T-cell (primary cell): ENCODE results near the gene KRTDAP. TPM values are rescaled to one million over a fixed set of nuclear protein-coding genes. Genes with fewer than 3 reads are reported as not detected.

ENCODE experiments used
- ATAC-seq, 4 experiments: fragments of 200-7000 bp in 3 of 4; fragments of 150-1000 bp in 1 of 4; cut with Tn5 transposase; replicated peaks in 1 of 4; 1 replicate in 3 of 4; 2 replicates in 1 of 4; pipeline ENCODE4 v1.10.0; 2021; ENCODE audit warnings: moderate library complexity in 3 of 4, mild to moderate bottlenecking in 2 of 4, moderate number of reproducible peaks in 1 of 4
- CTCF ChIA-PET, 2 donors: fragments of 300-600 bp; sonication (Branson Sonifier 250); formaldehyde crosslinking; loops; one replicate each; lab custom pipeline; 2022; ENCODE audit warnings: antibody characterized with exemption in 2 of 2; lab: Charles Lee
- POLR2A ChIA-PET, 2 donors: fragments of 300-600 bp; sonication (Branson Sonifier 250); formaldehyde crosslinking; loops; one replicate each; lab custom pipeline; 2022; ENCODE audit warnings: antibody characterized with exemption in 2 of 2; lab: Charles Lee
- DNase-seq, 35 experiments: peaks; one replicate each; pipeline versions ENCODE4 v3.0.0 to v3.0.0-alpha.2; 2013 to 2023
- H3K27ac ChIP-seq: one replicate; pipeline ENCODE4 v1.5.1; 2013; ENCODE audit warnings: low read length
- H3K27me3 ChIP-seq, 2 experiments: replicated peaks in 1 of 2; 1 replicate in 1 of 2; 2 replicates in 1 of 2; pipeline versions ENCODE4 v1.6.1 to v1.7.0; 2013; ENCODE audit warnings: low read length in 1 of 2, mixed read lengths in 1 of 2; ENCODE audit not compliant: control insufficient read depth in 2 of 2, insufficient read depth in 2 of 2; ENCODE audit errors: extremely low read depth in 1 of 2
- H3K36me3 ChIP-seq, 2 donors: 1 replicate in 1 of 2; 2 replicates in 1 of 2; pipeline versions ENCODE4 v1.6.1 to v1.7.0; 2013; ENCODE audit warnings: low read length in 1 of 2; ENCODE audit not compliant: control insufficient read depth in 2 of 2, insufficient read depth in 1 of 2; ENCODE audit errors: extremely low read depth in 1 of 2
- H3K4me1 ChIP-seq, 2 experiments: 1 replicate in 1 of 2; 2 replicates in 1 of 2; pipeline versions ENCODE4 v1.6.1 to v1.7.0; 2013; ENCODE audit warnings: low read length in 2 of 2, mixed read lengths in 1 of 2; ENCODE audit not compliant: insufficient read depth in 2 of 2, control insufficient read depth in 1 of 2; ENCODE audit errors: extremely low read depth in 1 of 2
- H3K4me3 ChIP-seq, 2 donors: 1 replicate in 1 of 2; 2 replicates in 1 of 2; pipeline versions ENCODE4 v1.5.1 to v1.7.0; 2013; ENCODE audit warnings: mild to moderate bottlenecking in 2 of 2, low read length in 1 of 2, moderate library complexity in 1 of 2; ENCODE audit not compliant: control insufficient read depth in 1 of 2; ENCODE audit errors: extremely low read depth in 1 of 2
- H3K9me3 ChIP-seq: 2 replicates; pipeline ENCODE4 v1.7.0; 2013
- H3K27ac Mint-ChIP-seq, 2 donors: one replicate each; pipeline ENCODE4 v1.8.0; 2020 to 2021; ENCODE audit warnings: mild to moderate bottlenecking in 2 of 2, mixed read lengths in 2 of 2
- H3K27me3 Mint-ChIP-seq, 2 donors: one replicate each; pipeline ENCODE4 v1.8.0; 2021 to 2022; ENCODE audit warnings: mixed read lengths in 2 of 2
- H3K36me3 Mint-ChIP-seq: one replicate; pipeline ENCODE4 v1.8.0; 2021; ENCODE audit warnings: mixed read lengths
- H3K4me1 Mint-ChIP-seq, 3 donors: one replicate each; pipeline ENCODE4 v1.8.0; 2020 to 2022; ENCODE audit warnings: mixed read lengths in 3 of 3, mild to moderate bottlenecking in 1 of 3
- H3K4me3 Mint-ChIP-seq, 3 donors: one replicate each; pipeline ENCODE4 v1.8.0; 2020 to 2022; ENCODE audit warnings: mild to moderate bottlenecking in 3 of 3, mixed read lengths in 3 of 3, moderate library complexity in 3 of 3
- H3K9me3 Mint-ChIP-seq, 3 donors: one replicate each; pipeline ENCODE4 v1.8.0; 2020 to 2022; ENCODE audit warnings: mixed read lengths in 3 of 3
- WGBS: methylation state at CpG from one replicate; pipeline ENCODE4 v1.1.5; 2013; ENCODE audit warnings: missing lambda C conversion rate; ENCODE audit not compliant: insufficient coverage; 5-methylcytosine and 5-hydroxymethylcytosine counted together
- total RNA-seq, 35 experiments: library from RNA in 6 of 35; stranded (reverse) in 6 of 35; fragments of 120-200 nt in 1 of 35; gene quantifications; one replicate each; pipeline versions ENCODE4 v1.2.1 to v1.2.4 and lab custom pipeline; 2013 to 2026

KRTDAP gene
- total RNA-seq, 5 donors from 2014 or later (not counting 1 experiment from before 2014, with no cell fraction given) = not detected

DNA sequence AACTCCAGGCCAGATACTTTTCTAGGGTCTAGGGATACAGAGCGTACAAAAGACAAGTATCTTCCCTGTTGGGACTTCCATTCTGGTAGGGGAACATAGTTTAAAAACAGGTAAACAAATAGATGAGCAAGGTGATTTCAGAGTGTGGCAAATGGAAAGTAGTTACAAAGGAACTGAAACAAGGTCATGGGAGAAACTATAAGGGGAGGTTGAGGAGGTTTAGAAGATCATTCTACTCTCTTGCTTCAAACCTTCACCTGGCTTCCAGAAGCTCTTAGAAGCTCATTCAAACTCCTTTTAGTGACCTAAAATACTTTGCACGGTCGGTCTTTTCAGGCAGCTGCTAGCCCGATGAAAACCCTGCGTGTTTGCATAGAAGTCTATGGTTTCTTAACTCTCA lies 33.1 kb downstream of the KRTDAP start:
- H3K27me3 Mint-ChIP-seq = no peaks in the 10 kb centered on the region
- H3K36me3 ChIP-seq = no peaks in the 10 kb centered on the region
- ChIA-PET CTCF (interaction anchor here in 1 of 2 donors (0.6 kb wide), 1 partner anchor 9 kb away, joined by 3 read pairs; no protein-coding TSS in a partner anchor), POLR2A (no interaction called here)
- DNase-seq = no peak
- no peak overlapping the region for H3K27ac ChIP-seq
- H3K27me3 ChIP-seq = no peaks in the 10 kb centered on the region
- peaks cover 24 to 57% (median 26%) of the 10 kb centered on the region in 3 donors for H3K4me1 Mint-ChIP-seq
- H3K9me3 ChIP-seq = no peaks in the 10 kb centered on the region
- H3K4me1 ChIP-seq = peaks cover 4 to 30% of the 10 kb centered on the region in 2 experiments
- WGBS = 73% methylated on average over 5 of the region's 5 CpGs
- no peak overlapping the region for H3K27ac Mint-ChIP-seq
- H3K4me3 Mint-ChIP-seq = no peak overlapping the region
- H3K9me3 Mint-ChIP-seq = no peaks in the 10 kb centered on the region
- H3K36me3 Mint-ChIP-seq = no peaks in the 10 kb centered on the region
- H3K4me3 ChIP-seq = no peak overlapping the region
- ATAC-seq = no peak

DNA sequence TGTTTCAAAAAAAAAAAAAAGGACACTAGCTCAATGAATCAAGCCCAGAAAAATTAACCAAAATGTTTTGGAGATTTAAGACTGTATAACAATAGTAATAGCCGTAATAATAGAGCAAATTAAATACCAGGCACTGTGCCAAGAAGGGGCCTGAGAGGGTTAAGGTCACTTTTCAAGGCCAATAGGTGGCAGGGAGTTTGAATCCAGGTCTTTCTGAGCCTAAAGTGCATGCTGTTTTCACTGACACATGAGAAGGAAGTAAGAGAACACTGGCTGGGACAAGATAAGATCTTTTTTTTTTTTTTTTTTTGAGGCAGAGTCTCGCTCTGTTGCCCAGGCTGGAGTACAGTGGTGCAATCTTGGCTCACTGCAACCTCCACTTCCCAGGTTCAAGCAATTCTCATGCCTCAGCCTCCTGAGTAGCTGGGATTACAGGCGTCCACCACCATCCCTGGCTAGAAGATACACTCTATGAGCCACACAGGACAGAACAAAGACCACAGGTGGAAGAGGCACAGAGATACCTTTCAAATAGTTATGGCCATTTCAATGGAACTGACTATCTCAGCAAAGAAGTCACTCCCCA lies 34.6 kb downstream of the KRTDAP start:
- 100% methylated on average over 1 of the region's 3 CpGs for WGBS
- Histone ChIP-seq H3K9me3 (no peaks in the 10 kb centered on the region), H3K4me3 (no peak overlapping the region), H3K36me3 (no peaks in the 10 kb centered on the region), H3K27ac (no peak overlapping the region), H3K4me1 (peaks cover 0 to 30% of the 10 kb centered on the region in 2 experiments), H3K27me3 (no peaks in the 10 kb centered on the region)
- Mint-ChIP-seq H3K9me3 (no peaks in the 10 kb centered on the region), H3K36me3 (no peaks in the 10 kb centered on the region), H3K27me3 (no peaks in the 10 kb centered on the region), H3K4me3 (no peak overlapping the region), H3K27ac (no peak overlapping the region), H3K4me1 (peaks cover 31 to 62% (median 32%) of the 10 kb centered on the region in 3 donors)
- ATAC-seq (no peak), DNase-seq (no peak)
- CTCF ChIA-PET = interaction anchor here in 1 of 2 donors (0.6 kb wide), 1 partner anchor 172 kb away, joined by 3 read pairs; no protein-coding TSS in a partner anchor
- POLR2A ChIA-PET = no interaction called here

DNA sequence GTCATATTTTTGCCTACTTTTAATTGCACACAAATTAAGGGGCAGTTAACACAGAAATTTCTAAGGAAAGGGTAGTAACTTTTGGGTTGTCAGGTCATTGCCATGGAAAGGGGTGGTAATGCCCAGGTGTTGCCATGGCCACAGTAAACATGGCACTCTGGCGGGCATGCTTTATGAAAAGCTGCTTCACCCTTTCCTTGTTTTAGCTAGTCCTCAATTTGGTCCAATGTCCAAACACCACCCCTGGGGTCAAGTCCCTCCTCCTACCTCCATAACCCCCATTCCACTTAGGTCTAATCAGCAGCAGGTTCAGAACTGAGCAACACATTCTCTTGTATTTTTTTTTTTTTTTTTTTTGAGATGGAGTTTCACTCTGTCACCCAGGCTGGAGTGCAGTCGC lies 35.6 kb downstream of the KRTDAP start:
- no peaks in the 10 kb centered on the region for H3K36me3 ChIP-seq
- Mint-ChIP-seq H3K9me3 (no peaks in the 10 kb centered on the region), H3K4me1 (peaks cover 29 to 65% (median 29%) of the 10 kb centered on the region in 3 donors), H3K27me3 (no peaks in the 10 kb centered on the region), H3K36me3 (no peaks in the 10 kb centered on the region), H3K4me3 (no peak overlapping the region), H3K27ac (no peak overlapping the region)
- H3K9me3 ChIP-seq = no peaks in the 10 kb centered on the region
- ChIA-PET CTCF (interaction anchor here in 1 of 2 donors (0.6 kb wide), 1 partner anchor 9 kb away, joined by 7 read pairs; no protein-coding TSS in a partner anchor), POLR2A (no interaction called here)
- WGBS = 86% methylated on average over 1 of the region's 2 CpGs
- ATAC-seq (no peak), DNase-seq (no peak)
- no peak overlapping the region for H3K27ac ChIP-seq
- H3K4me3 ChIP-seq = no peak overlapping the region
- H3K4me1 ChIP-seq = peaks cover 0 to 36% of the 10 kb centered on the region in 2 experiments
- H3K27me3 ChIP-seq = peaks cover 0 to 8% of the 10 kb centered on the region in 2 experiments

DNA sequence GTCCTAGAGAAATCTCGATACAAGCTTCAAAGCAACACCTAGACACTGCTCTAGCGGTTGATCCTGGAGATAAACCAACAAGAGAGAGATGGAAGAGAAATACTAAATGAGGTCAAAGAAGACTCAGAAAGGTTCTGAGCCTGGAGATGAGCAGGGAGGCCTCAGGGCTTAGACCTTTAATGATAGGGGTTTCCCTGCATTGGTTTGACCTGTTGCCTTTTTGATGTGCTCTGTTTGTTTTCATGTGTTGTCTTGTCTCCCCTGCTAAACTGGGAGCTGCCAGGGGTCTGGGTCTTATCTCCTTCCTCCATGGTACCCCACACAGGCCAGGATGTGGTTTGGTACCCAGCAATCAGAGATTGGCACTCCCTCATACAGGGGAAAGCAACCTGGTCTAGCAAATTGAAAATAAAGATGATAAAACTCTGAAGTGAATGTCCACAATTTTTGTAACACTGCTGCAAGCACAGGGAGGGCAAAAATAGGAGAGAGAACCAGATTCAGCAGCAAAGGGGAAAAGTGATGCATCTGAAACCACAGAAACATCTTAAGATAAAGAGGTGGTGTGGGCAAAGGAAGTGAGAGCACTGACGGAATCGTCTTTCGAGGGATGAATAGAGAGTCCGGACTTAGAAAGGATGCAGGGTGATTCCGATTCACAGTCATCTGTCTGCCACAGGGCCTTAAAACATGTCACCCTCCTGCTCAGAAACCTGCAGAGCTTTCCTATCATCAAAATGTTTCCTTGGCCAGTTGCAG lies 38.7 kb downstream of the KRTDAP start:
- Histone ChIP-seq H3K4me1 (peaks cover 0 to 47% of the 10 kb centered on the region in 2 experiments), H3K36me3 (no peaks in the 10 kb centered on the region), H3K27ac (peak overlapping the region; percentile 44), H3K9me3 (no peaks in the 10 kb centered on the region), H3K27me3 (peaks cover 0 to 12% of the 10 kb centered on the region in 2 experiments), H3K4me3 (no peak overlapping the region)
- POLR2A ChIA-PET = interaction anchor here in 1 of 2 donors (0.5 kb wide), 1 partner anchor 150 kb away, joined by 6 read pairs; no protein-coding TSS in a partner anchor
- Mint-ChIP-seq H3K9me3 (no peaks in the 10 kb centered on the region), H3K4me3 (no peak overlapping the region), H3K27me3 (peaks cover 6 to 13% of the 10 kb centered on the region in 2 donors), H3K4me1 (peaks cover 36 to 59% (median 37%) of the 10 kb centered on the region in 3 donors), H3K36me3 (no peaks in the 10 kb centered on the region), H3K27ac (peak overlapping the region in 1 of 2 donors; percentile 69)
- ATAC-seq (peak; percentile 50 to 75 (median 69)), DNase-seq (peak in 5 of 35 experiments; percentile 6 to 42 (median 17))
- WGBS = 0% methylated on average over 1 of the region's 7 CpGs
- CTCF ChIA-PET = interaction anchor here in 1 of 2 donors (0.6 to 2.1 kb wide), 3 partner anchors 8 to 195 kb away, joined by 3 to 7 read pairs (median 4); no protein-coding TSS in a partner anchor

DNA sequence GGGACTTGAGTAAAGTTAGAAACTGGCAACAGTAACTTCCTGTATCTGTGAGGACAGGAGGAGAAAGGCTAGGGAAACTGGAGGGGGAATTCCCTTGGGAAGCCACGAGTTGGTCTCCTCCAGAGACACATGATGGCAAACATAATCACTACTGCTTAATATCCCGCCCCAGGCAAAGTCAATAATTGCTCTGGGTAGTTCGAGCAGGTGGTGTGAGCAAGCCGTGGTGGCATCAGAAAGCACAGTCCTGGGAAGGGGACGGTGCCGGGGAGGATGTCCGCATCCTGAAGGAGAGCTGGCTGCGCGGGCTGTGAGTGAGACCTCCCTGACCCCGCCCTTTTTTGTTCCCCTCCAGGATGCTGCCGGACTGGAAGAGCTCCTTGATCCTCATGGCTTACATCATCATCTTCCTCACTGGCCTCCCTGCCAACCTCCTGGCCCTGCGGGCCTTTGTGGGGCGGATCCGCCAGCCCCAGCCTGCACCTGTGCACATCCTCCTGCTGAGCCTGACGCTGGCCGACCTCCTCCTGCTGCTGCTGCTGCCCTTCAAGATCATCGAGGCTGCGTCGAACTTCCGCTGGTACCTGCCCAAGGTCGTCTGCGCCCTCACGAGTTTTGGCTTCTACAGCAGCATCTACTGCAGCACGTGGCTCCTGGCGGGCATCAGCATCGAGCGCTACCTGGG lies 40.8 kb downstream of the KRTDAP start:
- ATAC-seq (no peak), DNase-seq (no peak)
- 89% methylated on average over 26 of the region's 27 CpGs for WGBS
- Mint-ChIP-seq H3K27me3 (peaks cover 6 to 16% of the 10 kb centered on the region in 2 donors), H3K4me1 (peaks cover 41 to 66% (median 42%) of the 10 kb centered on the region in 3 donors), H3K27ac (no peak overlapping the region), H3K36me3 (no peaks in the 10 kb centered on the region), H3K9me3 (no peaks in the 10 kb centered on the region), H3K4me3 (no peak overlapping the region)
- Histone ChIP-seq H3K4me1 (peaks cover 2 to 48% of the 10 kb centered on the region in 2 experiments), H3K36me3 (no peaks in the 10 kb centered on the region), H3K4me3 (no peak overlapping the region), H3K27me3 (peaks cover 0 to 12% of the 10 kb centered on the region in 2 experiments), H3K9me3 (no peaks in the 10 kb centered on the region), H3K27ac (no peak overlapping the region)
- ChIA-PET CTCF (interaction anchor here (0.6 to 2.1 kb wide), 2 partner anchors 13 to 593 kb away, joined by 4 to 7 read pairs; no protein-coding TSS in a partner anchor), POLR2A (no interaction called here)
